ENCODE measurements around the gene NTRK1.

NTRK1 gene

DNA sequence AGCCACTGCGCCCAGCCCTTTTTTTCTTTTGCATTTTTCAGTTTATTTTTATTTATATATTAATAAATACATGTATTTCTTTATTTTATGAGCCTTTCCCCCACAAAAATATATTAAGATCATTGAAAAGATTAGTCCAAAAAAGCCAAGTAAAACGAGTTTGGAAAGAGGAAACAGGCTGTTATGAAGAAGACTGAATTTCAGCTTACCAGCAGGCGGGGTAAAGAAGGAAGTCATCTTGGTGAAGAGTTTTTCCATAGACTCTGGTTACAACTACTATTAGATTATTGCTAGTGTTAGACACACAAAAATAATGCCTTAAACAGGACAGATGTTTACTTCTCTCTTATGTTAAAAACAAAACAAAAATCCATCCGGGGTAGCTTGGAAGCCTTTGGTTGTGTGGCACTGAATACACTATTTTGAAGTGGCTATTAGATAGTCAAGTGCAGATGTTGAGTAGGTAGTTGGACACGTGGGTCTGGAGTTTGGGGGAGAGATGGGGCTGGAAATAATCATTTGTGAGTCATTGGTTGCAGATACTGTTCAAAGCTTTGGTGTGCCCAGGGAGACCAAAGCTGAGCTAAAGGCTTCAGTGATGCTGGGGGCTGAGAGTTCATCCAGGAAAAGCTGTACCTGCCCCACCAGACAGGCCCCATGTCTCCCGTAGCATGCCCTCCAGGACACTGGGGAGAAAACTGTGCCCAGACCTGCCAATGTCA, 51.1 kb downstream of the NTRK1 start:
- no peak for TF ChIP-seq ZNF8 (CRISPR knock-in tag; IDR thresholded peaks at IDR 0.05)
- no peak for TF ChIP-seq ZFP30 (CRISPR knock-in tag; IDR thresholded peaks at IDR 0.05)
- no peak for TF ChIP-seq ZFP3 (CRISPR knock-in tag; IDR thresholded peaks at IDR 0.05)
- no peak for TF ChIP-seq GLIS3 (CRISPR knock-in tag; IDR thresholded peaks at IDR 0.05)
- no peak for TF ChIP-seq CREB5 (CRISPR knock-in tag; IDR thresholded peaks at IDR 0.05; ENCODE audit: low read depth)
- no peak for TF ChIP-seq PPARA (CRISPR knock-in tag; IDR thresholded peaks at IDR 0.05; ENCODE audit: borderline replicate concordance)
- no peak for TF ChIP-seq BACH2 (CRISPR knock-in tag; IDR thresholded peaks at IDR 0.05; ENCODE audit: borderline replicate concordance)
- no peak for TF ChIP-seq ZNF565 (CRISPR knock-in tag; conservative IDR thresholded peaks at IDR 0.05; ENCODE audit: low read depth)
- TF ChIP-seq ISL1 (CRISPR knock-in tag; IDR thresholded peaks at IDR 0.05): no peak
- no peak for TF ChIP-seq ESRRG (CRISPR knock-in tag; IDR thresholded peaks at IDR 0.05)

GRCh38 chr1:156912310-156912709, 51.6 kb downstream of the NTRK1 start:
- TF ChIP-seq GLIS3 (CRISPR knock-in tag; IDR thresholded peaks at IDR 0.05): no peak
- TF ChIP-seq, protein P1, sequence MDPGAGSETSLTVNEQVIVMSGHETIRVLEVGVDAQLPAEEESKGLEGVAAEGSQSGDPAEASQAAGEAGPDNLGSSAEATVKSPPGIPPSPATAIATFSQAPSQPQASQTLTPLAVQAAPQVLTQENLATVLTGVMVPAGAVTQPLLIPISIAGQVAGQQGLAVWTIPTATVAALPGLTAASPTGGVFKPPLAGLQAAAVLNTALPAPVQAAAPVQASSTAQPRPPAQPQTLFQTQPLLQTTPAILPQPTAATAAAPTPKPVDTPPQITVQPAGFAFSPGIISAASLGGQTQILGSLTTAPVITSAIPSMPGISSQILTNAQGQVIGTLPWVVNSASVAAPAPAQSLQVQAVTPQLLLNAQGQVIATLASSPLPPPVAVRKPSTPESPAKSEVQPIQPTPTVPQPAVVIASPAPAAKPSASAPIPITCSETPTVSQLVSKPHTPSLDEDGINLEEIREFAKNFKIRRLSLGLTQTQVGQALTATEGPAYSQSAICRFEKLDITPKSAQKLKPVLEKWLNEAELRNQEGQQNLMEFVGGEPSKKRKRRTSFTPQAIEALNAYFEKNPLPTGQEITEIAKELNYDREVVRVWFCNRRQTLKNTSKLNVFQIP (CRISPR knock-in tag; IDR thresholded peaks at IDR 0.05; ENCODE audit: borderline replicate concordance, low read depth): no peak
- no peak for TF ChIP-seq PPARA (CRISPR knock-in tag; IDR thresholded peaks at IDR 0.05; ENCODE audit: borderline replicate concordance)
- no peak for TF ChIP-seq ZFP30 (CRISPR knock-in tag; IDR thresholded peaks at IDR 0.05)
- TF ChIP-seq TOX (CRISPR knock-in tag; IDR thresholded peaks at IDR 0.05; ENCODE audit: borderline replicate concordance): no peak
- no peak for ATAC-seq

More for the DNA sequence above, 51.1 kb downstream of the NTRK1 start:
- no peak for ATAC-seq

- no peak for TF ChIP-seq ZFP3 (CRISPR knock-in tag; IDR thresholded peaks at IDR 0.05)
- peak; percentile 54 for TF ChIP-seq TCF4 (CRISPR knock-in tag; IDR thresholded peaks at IDR 0.05; ENCODE audit: borderline replicate concordance)
- peak; percentile 52 for ATAC-seq
Measured at GRCh38 chr1:156912861-156913808, 52.5 kb downstream of the NTRK1 start.

GRCh38 chr1:156913809-156914387, 53.2 kb downstream of the NTRK1 start:
- TF ChIP-seq CSRNP3 (CRISPR knock-in tag; IDR thresholded peaks at IDR 0.05) (no peak), PATZ1 (CRISPR knock-in tag; IDR thresholded peaks at IDR 0.05; ENCODE audit: borderline replicate concordance) (no peak), PPARA (CRISPR knock-in tag; IDR thresholded peaks at IDR 0.05; ENCODE audit: borderline replicate concordance) (no peak), ESRRG (CRISPR knock-in tag; IDR thresholded peaks at IDR 0.05) (no peak), ZNF70 (CRISPR knock-in tag; IDR thresholded peaks at IDR 0.05) (no peak), ZFP30 (CRISPR knock-in tag; IDR thresholded peaks at IDR 0.05) (no peak), ZNF565 (CRISPR knock-in tag; conservative IDR thresholded peaks at IDR 0.05; ENCODE audit: low read depth) (no peak), TOX (CRISPR knock-in tag; IDR thresholded peaks at IDR 0.05; ENCODE audit: borderline replicate concordance) (no peak)
- peak; percentile 3 for ATAC-seq

GRCh38 chr1:156914440-156914856, 53.8 kb downstream of the NTRK1 start:
- peak; percentile 27 for ATAC-seq
- no peak for TF ChIP-seq ZFP3 (CRISPR knock-in tag; IDR thresholded peaks at IDR 0.05)
- no peak for TF ChIP-seq ARNTL (CRISPR knock-in tag; IDR thresholded peaks at IDR 0.05; ENCODE audit: borderline replicate concordance, low read depth)
- TF ChIP-seq TCF4 (CRISPR knock-in tag; IDR thresholded peaks at IDR 0.05; ENCODE audit: borderline replicate concordance): no peak
- TF ChIP-seq TOX (CRISPR knock-in tag; IDR thresholded peaks at IDR 0.05; ENCODE audit: borderline replicate concordance): no peak
- no peak for TF ChIP-seq TSHZ2 (CRISPR knock-in tag; IDR thresholded peaks at IDR 0.05)
- no peak for TF ChIP-seq GLIS3 (CRISPR knock-in tag; IDR thresholded peaks at IDR 0.05)
- no peak for TF ChIP-seq ZC3H10 (CRISPR knock-in tag; IDR thresholded peaks at IDR 0.05)
- TF ChIP-seq ZNF70 (CRISPR knock-in tag; IDR thresholded peaks at IDR 0.05): no peak

Data from SK-N-SH treated with all-trans-retinoic acid at 6 μM for 48 hours (cell line).